Lower leg skin (tissue), 4 donors: ENCODE measurements around the gene TM4SF18. TPM values are rescaled to one million over a fixed set of nuclear protein-coding genes. Genes with fewer than 3 reads are reported as not detected.

Experiments
- DNase-seq, 2 donors: peaks; one replicate each; pipeline ENCODE4 v3.0.0-alpha.2; 2019; ENCODE audit warnings: low spot score in 2 of 2
- H3K4me3 ChIP-seq: fragments of 200-600 bp; sonication (generic); 2 replicates; pipeline ENCODE4 v1.5.1; 2017; ENCODE audit warnings: mild to moderate bottlenecking, low read depth; ENCODE audit not compliant: poor library complexity, severe bottlenecking
- CTCF ChIP-seq, 3 donors: fragments of 450-650 bp; IDR thresholded peaks; one replicate each; pipeline ENCODE4 v1.5.1; 2016; ENCODE audit warnings: antibody characterized with exemption in 3 of 3, mild to moderate bottlenecking in 3 of 3, moderate library complexity in 2 of 3
- POLR2A ChIP-seq, 2 donors: fragments of 450-650 bp; IDR thresholded peaks; one replicate each; pipeline ENCODE4 v1.6.1; 2016 to 2017; ENCODE audit warnings: antibody characterized with exemption in 2 of 2, mild to moderate bottlenecking in 1 of 2, moderate library complexity in 1 of 2
- WGBS, 2 donors: methylation state at CpG; one replicate each; pipeline ENCODE4 v1.1.5; 2018; 5-methylcytosine and 5-hydroxymethylcytosine counted together
- intact Hi-C: fragments of 100-400 bp; cut with DNase I; formaldehyde crosslinking; loops from one replicate; pipeline ENCODE4 v1.15.0; 2023; ENCODE audit warnings: low total_unique reads
- total RNA-seq, 4 donors: library from RNA; depleted of rRNA; stranded (reverse); fragments of >200 nt; gene quantifications; one replicate each; pipeline ENCODE4 v1.1.0, GENCODE V29; 2016

TM4SF18 gene
- total RNA-seq, 4 donors from 2014 or later, result 1.3 to 4.9 (median 3.0) TPM

- no peak overlapping the region for H3K4me3 ChIP-seq
- TF ChIP-seq CTCF (IDR thresholded peaks at IDR 0.05) (no peak), POLR2A (IDR thresholded peaks at IDR 0.05) (no peak)
- intact Hi-C loops, result no loop called here
- no peak for DNase-seq
- WGBS, 2 donors, result 70 to 73% methylated on average over 2 of the region's 2 CpGs
Observed at GRCh38 chr3:149316437-149316836, 17.0 kb downstream of the TM4SF18 start.

- no peak for TF ChIP-seq POLR2A (IDR thresholded peaks at IDR 0.05)
- intact Hi-C loops, result no loop called here
- 69 to 80% methylated on average over 3 of the region's 3 CpGs for WGBS, 2 donors
- DNase-seq, result no peak
- H3K4me3 ChIP-seq, result no peak overlapping the region
Observed at GRCh38 chr3:149315694-149316093, 17.7 kb downstream of the TM4SF18 start.

GRCh38 chr3:149314807-149315578, 18.4 kb downstream of the TM4SF18 start:
- 65 to 66% methylated on average over 7 of the region's 7 CpGs for WGBS, 2 donors
- intact Hi-C loops, result no loop called here
- no peak for DNase-seq
- no peak for TF ChIP-seq POLR2A (IDR thresholded peaks at IDR 0.05)
- TF ChIP-seq CTCF (IDR thresholded peaks at IDR 0.05), result no peak
- H3K4me3 ChIP-seq, result no peak overlapping the region

GRCh38 chr3:149313542-149313941, 19.9 kb downstream of the TM4SF18 start:
- TF ChIP-seq POLR2A (IDR thresholded peaks at IDR 0.05) (no peak), CTCF (IDR thresholded peaks at IDR 0.05) (no peak)

GRCh38 chr3:149310796-149311534, 22.5 kb downstream of the TM4SF18 start:
- 73% methylated on average over 7 of the region's 7 CpGs for WGBS, 2 donors
- no peak for TF ChIP-seq CTCF (IDR thresholded peaks at IDR 0.05)
- no peak for TF ChIP-seq POLR2A (IDR thresholded peaks at IDR 0.05)
- intact Hi-C loops, result no loop called here
- no peak for DNase-seq
- H3K4me3 ChIP-seq, result no peak overlapping the region

More at GRCh38 chr3:149313542-149313941, 19.9 kb downstream of the TM4SF18 start:
- H3K4me3 ChIP-seq, result no peak overlapping the region
- intact Hi-C loops, result no loop called here
- 77 to 82% methylated on average over 1 of the region's 1 CpG for WGBS, 2 donors
- no peak for DNase-seq

- intact Hi-C loops, result no loop called here
- no peak for DNase-seq
- no peak overlapping the region for H3K4me3 ChIP-seq
- no peak for TF ChIP-seq CTCF (IDR thresholded peaks at IDR 0.05)
- no peak for TF ChIP-seq POLR2A (IDR thresholded peaks at IDR 0.05)
- WGBS, 2 donors, result 94 to 100% methylated on average over 1 of the region's 1 CpG
Observed at GRCh38 chr3:149307435-149307783, 26.0 kb downstream of the TM4SF18 start.
